HG03175 (cell line): ENCODE measurements around the gene SGO1.
A peak's percentile ranks its signal among the peaks of the same experiment; 100 is the strongest.
"Not testable (repeated sequence)": the region's sequence is repeated elsewhere in the genome, so short reads cannot be mapped to it uniquely, and the experiment has no call there.

Source experiments
- ATAC-seq: cut with Tn5 transposase; IDR thresholded peaks from one replicate; pipeline ENCODE4 v1.9.1; 2021; ENCODE audit warnings: mild to moderate bottlenecking, moderate library complexity; ENCODE audit not compliant: unreplicated experiment

SGO1 gene

GRCh38 chr3:20185679-20186599 is at the start of gene SGO1:
Gene SGO1 (minus strand): TSS chr3:20186206. CDS start chr3:20184027, 2,179 bp downstream.
- peak; percentile 94 for ATAC-seq

- ATAC-seq = no peak
These were observed 49.8 kb upstream of the SGO1 start for GRCh38 chr3:20235796-20236195.

- ATAC-seq = no peak
These were observed 47.1 kb upstream of the SGO1 start for GRCh38 chr3:20232906-20233780.

DNA sequence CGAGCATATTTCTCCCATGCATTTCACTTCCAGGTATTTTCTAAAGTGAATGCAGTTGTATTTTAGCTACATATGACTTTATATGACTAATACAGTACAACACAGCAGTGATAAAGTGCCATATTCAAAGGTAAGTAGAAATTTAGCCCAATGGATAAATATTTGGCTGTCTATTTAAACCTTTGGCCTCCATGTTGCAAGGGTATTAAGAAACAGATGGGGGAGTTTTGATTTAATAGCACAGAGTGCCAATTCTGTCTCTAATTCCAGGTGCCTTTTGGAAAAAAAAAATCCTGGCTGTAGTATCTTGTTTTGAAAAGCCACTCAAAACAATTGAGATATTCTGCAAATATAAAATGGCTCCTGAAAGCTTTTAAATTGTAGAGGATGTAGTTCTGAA is 44.9 kb upstream of the SGO1 start:
- no peak for ATAC-seq

DNA sequence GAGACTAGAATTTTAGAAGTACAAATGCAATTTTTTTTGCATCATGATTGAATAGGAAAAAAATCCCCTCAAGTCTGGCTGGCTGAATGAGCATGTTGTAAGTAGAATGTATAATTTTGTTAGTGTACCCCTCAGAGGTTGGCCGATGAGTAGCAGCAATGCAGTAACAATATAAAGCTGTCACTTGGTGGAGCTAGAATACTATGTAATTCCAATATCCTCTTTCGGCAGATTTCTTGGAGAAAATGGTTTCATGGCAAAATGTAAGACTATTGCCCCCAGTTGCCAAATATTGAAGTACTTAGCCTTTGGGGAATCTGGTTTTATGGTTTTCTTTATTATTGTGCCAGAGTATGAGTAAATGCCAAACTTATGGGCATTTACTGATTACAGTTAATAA is 39.8 kb upstream of the SGO1 start:
- no peak for ATAC-seq

DNA sequence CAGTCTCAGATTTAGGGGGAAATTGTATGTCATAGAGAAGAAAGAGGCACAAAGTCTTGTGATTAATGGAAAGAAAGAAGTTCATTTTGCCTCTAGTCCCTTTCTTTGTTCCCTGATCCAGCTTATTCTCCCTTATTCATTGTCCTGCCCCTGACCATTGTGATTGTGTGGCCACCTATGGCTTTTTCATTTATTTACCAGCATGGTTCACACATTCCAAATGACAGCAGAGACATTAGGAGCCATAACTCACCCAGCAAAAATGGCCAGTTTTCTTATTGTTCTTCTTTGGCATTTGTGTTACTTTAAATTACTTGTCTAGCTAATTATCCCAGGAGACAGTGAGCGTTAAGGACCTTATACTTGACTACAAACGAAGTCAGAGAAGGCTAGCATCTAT is 36.3 kb upstream of the SGO1 start:
- ATAC-seq = no peak

DNA sequence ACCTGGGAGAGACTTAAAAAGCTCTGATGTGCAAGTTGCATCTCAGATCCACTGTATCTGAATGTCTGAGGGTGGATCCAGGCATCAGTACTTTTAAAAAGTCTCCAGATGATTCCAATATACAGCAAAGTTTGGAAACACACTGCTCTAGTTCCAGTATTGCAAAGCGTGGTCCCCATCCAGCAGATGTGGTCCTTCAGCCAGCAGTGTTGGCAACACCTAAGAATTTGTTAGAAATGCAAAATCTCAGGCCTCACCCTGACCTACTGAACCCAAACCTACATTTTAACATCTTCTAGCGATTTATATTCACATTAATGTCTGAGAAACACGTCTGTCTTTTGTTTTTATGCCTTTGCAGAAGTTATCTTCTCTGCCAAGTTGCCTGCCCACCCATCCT is 32.2 kb upstream of the SGO1 start:
- no peak for ATAC-seq

DNA sequence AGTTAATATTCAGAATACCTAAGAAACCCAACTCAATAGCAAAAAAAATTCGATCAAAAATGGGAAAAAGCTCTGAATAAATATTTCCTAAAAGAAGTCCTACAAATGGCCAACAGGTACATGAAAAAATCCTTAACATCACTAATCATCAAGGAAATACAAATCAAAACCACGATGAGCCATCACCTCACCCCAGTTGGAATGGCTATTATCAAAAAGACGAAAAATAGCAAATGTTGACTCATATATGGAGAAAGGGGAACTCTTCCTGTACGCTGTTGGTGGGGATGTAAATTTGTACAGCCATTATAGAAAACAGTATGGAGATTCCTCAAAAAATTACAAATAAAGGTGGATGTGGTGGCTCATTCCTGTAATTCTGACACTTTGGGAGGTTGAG is 29.6 kb upstream of the SGO1 start:
- no peak for ATAC-seq

DNA sequence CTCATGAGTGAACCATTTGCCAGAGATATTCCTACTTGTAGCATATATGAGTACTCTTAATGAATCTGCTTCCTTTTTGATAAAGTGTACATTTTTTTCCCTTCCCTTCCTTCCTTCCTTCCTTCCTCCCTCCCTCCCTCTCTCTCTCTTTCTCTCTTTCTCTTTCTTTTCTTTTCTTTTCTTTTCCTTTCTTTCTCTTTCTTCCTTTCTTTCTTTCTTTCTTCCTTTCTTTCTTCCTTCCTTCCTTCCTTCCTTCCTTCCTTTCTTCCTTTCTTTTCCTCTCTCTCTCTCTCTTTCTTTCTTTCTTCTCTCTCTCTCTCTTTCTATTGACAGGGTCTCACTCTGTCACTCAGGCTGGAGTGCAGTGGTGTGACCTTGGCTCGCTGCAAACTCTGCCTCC is 27.5 kb upstream of the SGO1 start:
- ATAC-seq = not testable (repeated sequence)

- not testable (repeated sequence) for ATAC-seq
These were observed 21.9 kb upstream of the SGO1 start for GRCh38 chr3:20207945-20208344.

DNA sequence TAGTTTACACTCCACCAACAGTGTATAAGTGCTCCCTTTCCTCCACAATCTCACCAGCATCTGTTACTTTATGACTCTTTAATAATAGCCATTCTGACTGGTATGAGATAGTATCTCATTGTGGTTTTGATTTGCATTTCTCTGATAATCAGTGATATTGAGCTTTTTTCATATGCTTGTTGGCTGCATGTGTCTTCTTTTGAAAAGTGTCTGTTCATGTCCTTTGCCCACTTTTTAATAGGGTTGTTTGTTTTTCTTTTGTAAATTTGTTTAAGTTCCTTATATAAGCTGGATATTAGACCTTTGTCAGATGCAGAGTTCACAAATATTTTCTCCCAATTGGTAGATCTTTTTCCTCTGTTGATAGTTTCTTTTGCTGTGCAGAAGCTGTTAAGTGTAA is 19.9 kb upstream of the SGO1 start:
- ATAC-seq = not testable (repeated sequence)

DNA sequence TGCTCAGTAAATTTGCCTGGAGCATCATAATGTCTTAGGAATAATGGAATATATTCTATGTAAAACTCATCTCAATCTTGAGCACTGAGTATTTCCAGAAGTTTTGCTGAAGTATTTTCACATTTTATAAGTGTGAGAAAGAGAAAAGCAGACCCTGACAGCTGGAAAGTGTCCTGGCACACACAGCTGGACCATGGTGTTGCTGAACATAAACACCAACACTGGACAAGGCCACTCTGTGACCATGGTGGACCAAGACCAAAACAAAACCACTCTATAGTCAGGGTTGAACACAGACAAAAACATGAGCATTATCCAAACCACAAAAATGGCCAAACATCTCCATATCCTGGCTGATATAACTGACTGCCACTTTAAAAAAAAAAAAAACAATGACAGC is 15.1 kb upstream of the SGO1 start:
- no peak for ATAC-seq

DNA sequence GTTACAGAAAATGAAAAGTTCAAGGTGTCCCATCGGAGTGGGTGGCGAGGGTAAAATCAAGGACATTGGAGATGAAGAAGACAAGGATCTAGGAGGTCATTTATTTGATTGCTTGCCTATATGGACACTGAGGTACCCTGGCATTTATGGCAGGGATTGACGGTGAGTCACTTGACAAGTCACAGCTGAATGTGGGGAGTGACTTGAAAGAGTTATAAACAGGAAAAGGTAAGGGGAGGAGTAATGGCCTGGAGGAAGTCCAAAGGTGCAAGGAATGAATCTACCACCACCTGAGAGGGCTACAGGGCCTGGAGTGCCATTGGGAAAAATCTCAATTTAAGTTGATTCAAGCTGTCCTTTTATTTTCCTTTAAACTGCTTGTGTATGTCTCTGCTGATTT is 11.8 kb upstream of the SGO1 start:
- no peak for ATAC-seq

GRCh38 chr3:20194793-20195460 is 8.9 kb upstream of the SGO1 start:
- ATAC-seq = peak; percentile 64

DNA sequence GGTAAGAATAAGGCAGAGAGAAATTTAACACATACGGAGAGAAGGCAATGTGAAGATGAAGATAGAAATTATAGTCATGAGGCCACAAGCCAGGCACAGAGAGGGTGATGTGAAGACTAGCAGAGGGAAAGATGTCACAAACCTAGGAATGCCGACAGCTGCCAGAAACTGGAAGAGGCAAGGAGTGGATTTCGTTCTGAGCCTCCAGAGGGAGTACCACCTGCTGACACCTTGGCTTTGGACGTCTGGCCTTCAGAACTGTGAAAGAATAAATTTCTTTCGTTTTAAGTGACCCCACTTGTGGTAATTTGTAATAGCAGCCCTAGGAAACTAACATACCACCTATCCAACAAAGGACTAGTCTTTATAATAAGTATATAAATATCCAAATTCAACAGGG is 5.0 kb upstream of the SGO1 start:
- ATAC-seq = no peak

GRCh38 chr3:20186600-20187004 is 596 bp upstream of the SGO1 start:
- peak; percentile 6 for ATAC-seq

GRCh38 chr3:20185331-20185678 is 701 bp downstream of the SGO1 start:
- peak; percentile 11 for ATAC-seq

GRCh38 chr3:20182206-20182605 is 3.8 kb downstream of the SGO1 start:
- no peak for ATAC-seq

GRCh38 chr3:20181276-20181675 is 4.7 kb downstream of the SGO1 start:
- ATAC-seq = no peak

DNA sequence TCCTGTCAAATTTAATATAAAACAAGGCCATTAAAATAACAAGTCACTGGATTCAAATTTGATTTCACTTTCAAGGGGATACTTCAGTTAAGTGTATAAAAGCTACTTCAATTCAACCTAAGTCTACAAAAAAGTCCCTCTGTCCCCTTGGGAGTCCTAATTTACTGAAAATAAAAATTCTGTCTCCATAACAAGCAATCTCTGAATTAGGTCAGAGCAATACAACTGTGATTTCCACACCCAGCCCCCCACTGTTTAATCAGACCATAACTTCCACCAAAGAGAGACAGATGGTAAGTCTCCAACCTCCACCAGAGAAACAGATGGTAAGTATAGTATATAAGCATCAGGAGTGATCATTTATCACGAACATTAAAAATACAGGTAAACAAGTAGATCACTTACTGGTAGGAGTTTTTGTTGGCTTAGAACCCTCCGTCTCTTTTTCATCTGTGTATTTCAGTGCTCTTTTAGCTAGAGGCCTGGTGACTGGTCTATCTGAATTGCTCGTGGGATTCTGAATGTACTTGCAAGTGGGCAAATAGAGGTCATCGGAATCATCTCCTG is 12.1 kb downstream of the SGO1 start:
- ATAC-seq = no peak

DNA sequence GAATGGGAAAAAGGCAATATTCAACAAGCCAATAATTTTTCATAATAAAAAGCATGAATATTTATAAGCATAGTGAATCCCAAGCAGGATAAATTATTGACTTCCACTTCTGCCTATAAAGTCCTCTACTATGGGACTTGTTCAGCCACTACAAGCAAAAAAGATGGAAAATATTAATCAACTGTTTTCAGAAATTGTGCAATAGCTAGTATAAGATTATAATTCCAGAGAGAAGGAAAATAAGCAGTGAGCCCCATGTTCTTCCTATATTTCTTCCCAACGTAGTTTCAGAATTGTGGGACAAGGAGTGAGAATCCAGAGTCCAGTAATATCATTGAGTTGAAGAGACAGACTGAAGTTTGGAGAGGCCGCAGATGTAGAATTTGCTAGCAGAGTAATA is 24.3 kb downstream of the SGO1 start:
- ATAC-seq = no peak
